Mammary epithelial cell (primary cell): ENCODE data around the gene SPTBN1.

Experiments
- CTCF ChIP-seq, 2 donors: IDR thresholded peaks in 1 of 2; conservative IDR thresholded peaks in 1 of 2; 2 replicates each; pipeline ENCODE4 v1.5.1; 2011 to 2012; ENCODE audit warnings: inconsistent platforms in 2 of 2, low read length in 2 of 2, mild to moderate bottlenecking in 2 of 2, control low read depth in 1 of 2, low read depth in 1 of 2; ENCODE audit not compliant: insufficient read depth in 1 of 2; ENCODE audit errors: extremely low read depth in 1 of 2
- EZH2 ChIP-seq: IDR thresholded peaks from 2 replicates; pipeline ENCODE4 v1.6.1; 2012; ENCODE audit warnings: low read length, inconsistent platforms, borderline replicate concordance

- TF ChIP-seq CTCF (conservative IDR thresholded peaks at IDR 0.05 in 1 of 2, IDR thresholded peaks at IDR 0.05 in 1 of 2; ENCODE audit: extremely low read depth in 1 of 2, insufficient read depth in 1 of 2, low read depth in 1 of 2, low read length in 2 of 2) = no peak
- no peak for TF ChIP-seq EZH2
Observed at GRCh38 chr2:54579061-54579681, 123.0 kb downstream of the SPTBN1 start.
